HCEC 1CT (cell line): ENCODE results near the gene LRRK1.
"Not testable (repeated sequence)": the region's sequence is repeated elsewhere in the genome, so short reads cannot be mapped to it uniquely, and the experiment has no call there.

Source experiments
- DNase-seq: peaks from one replicate; pipeline ENCODE4 v3.0.0-alpha.2; 2017

The LRRK1 gene

DNA sequence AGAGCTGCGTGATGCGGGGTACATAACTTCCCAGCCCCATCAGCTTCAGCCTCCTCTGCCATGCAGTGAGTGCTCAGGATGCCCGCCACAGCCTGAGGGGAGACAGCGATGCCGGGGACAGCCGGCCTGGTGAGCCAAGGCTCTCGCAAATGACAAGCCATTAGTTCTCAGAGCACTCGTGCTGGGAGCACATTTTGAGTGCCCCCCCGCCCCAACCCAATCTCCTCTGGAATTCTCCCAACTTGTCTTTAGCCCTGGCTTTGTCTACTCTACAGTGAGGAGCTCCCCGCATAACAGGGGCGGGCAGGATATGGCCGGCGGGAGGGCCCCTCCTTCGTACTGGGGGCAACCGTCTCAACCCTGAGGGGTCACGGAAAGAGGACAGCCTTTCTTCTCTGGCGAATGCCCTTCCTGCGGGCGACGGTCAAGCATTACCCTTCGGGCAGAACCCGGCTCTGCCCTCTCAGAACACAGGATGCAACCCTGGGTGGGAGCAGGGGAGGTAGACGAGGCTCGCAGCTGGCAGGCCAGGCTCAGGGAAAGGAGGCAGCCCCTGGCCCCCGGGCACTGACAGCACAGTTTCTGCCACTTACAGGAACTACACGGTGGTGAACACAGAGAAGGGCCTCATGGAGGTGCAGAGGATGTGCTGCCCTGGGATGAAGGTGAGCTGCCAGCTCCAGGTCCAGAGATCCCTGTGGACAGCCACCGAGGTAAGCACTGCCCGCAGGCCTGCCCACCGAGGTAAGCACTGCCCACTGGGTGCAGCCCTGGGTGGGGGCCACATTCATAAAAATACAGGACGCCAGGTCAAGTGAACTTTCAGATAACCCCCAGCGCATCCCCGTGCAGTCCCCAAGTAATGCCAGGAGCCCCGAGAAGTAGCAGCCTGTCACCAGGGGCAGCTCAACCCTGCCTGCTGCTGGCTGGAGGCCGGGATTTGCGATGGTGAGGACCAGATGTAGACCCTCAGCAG, 141.7 kb downstream of the LRRK1 start:
- no peak for DNase-seq

DNA sequence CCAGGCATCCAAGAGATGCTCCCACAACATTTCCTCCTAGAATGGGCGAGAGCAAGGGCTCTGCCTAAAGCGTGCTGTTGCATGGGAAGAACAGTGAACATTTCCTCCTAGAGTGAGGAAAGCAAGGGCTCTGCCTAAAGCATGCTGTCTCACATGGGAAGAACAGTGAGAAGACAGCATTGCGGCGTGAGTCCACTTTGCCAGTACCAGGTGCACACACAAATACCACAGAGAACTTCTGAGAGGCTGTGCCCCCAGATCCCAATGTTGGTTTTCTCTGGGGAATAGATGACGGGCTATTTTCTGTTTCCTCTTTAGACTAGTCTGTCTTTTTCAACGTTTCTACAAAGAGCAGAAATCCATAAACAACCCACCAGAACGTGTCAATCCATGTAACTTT, 142.9 kb downstream of the LRRK1 start:
- DNase-seq, result no peak

DNA sequence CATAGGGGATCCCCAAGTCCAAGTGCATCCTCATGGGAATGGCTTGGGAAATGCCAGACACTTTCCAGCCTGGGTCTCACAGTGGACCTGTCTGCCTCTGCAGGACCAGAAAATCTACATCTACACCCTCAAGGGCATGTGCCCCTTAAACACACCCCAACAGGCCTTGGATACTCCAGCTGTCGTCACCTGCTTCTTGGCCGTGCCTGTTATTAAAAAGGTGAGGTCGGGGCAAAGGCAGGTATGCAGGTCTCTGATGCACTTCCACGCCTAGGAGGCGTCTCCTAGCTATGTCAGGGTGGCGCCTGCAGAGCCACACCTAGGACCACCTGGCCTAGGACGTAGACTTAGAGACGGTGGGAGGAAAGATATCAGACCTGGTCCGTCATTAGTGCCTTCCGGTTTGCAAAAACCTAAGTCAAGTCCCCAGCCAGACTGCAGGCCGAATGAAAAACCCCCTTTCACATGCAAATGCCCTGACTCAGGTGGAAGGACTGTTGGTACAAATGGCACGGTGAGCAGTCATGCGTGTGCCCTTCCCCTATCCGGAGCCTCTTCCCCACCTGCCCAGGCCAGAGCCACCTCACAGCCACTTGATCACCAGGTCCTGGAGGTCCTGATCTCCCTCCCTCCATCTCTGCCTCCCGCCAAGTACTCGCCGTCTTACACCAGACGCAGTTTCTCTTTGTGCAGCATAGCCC, 143.5 kb downstream of the LRRK1 start:
- no peak for DNase-seq

DNA sequence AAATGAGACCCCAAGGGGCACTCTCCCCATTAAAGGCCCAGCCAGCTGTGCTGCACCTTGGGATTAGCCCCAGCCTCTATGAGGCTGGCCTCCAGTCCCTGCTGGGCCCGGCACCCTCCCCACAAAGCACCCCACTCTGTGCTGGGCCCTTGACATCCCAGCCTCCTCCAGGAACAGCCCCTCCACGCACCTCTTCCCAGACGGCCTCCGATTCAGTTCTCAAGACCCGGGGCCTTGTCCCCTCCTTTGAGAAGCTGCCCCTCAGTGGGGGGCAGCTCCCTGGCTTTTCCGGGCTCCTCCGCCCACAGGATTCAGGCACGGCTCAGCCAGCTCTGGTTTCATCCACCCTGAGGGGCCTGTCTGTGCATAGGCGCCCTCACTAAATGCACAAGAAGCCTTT, 144.1 kb downstream of the LRRK1 start:
- DNase-seq, result no peak

DNA sequence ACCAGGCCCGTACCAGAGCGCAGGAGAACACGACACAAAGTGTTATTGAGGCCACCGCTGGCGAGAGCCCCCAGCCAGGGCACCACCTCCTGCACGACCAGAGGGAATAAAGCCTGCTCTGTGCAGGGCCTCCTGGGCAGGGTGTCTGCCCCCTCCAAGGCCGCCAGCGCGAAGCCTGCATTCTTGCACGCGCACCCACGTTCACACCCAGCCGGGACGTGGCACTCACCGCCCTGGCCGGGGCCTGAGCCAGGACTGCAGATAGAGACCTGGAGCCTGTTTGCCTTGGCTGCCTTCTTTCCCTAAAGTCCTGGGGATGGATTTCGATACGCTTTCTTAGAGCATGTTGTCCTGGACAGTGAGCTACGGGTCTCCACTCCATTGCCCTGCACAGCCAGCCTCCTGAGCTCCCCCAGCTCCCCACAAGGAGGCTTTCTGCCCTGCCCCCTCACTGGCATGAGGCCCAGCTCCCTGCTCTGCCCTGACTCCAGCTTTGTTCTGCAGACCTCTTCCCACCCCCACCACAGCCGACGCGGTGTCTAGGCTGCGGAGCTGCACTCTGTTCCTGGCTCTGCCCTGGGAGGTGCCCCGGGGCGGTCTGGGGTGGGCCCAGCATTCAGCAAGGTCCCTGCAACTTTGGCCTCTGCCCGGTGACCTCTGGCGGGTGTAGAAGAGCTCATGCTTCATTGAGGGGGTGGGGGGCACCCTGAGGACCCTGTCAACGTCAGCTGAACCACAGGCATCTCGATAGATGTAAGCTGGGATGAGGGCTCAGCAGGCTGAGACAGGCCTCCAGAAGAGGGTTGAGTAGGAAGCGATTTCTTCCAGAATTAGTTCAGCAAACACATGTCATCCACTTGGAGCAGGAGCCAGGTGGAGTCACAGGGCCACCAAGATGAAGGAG, 145.0 kb downstream of the LRRK1 start:
- no peak for DNase-seq

DNA sequence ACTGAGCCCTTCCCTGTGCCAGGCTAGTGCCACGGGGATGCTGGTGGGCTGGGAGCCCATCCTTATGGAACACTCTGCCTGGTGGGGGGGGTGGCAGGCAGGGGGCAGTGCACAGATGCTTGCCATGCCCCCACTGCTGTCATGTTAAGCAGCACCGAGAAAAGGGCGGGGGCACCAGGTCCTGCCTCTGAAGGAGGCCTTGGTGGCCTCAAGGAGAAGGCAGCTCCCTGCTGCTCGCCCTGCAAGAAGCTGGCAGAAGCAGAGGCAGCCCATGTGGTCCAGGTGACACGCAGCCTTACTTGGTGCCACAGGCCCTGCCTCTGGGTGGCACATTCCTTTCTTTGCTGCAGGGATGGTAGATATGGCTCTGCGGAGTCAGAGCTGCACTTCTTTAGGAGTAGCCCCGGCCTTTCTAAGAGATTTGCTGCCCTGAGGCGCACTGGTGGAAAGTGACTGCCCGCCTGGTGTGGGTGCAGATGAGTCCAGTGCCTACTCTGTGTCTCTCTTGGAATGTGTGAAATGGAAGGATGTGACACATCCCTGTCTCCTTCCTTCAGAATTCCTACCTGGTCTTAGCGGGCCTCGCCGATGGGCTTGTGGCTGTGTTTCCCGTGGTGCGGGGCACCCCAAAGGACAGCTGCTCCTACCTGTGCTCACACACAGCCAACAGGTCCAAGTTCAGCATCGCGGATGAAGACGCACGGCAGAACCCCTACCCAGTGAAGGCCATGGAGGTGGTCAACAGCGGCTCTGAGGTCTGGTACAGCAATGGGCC, 145.8 kb downstream of the LRRK1 start:
- DNase-seq, result no peak

DNA sequence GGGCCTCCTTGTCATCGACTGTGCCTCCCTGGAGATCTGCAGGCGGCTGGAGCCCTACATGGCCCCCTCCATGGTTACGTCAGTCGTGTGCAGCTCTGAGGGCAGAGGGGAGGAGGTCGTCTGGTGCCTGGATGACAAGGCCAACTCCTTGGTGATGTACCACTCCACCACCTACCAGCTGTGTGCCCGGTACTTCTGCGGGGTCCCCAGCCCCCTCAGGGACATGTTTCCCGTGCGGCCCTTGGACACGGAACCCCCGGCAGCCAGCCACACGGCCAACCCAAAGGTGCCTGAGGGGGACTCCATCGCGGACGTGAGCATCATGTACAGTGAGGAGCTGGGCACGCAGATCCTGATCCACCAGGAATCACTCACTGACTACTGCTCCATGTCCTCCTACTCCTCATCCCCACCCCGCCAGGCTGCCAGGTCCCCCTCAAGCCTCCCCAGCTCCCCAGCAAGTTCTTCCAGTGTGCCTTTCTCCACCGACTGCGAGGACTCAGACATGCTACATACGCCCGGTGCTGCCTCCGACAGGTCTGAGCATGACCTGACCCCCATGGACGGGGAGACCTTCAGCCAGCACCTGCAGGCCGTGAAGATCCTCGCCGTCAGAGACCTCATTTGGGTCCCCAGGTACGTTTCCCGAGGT, 146.5 kb downstream of the LRRK1 start:
- DNase-seq, result no peak

DNA sequence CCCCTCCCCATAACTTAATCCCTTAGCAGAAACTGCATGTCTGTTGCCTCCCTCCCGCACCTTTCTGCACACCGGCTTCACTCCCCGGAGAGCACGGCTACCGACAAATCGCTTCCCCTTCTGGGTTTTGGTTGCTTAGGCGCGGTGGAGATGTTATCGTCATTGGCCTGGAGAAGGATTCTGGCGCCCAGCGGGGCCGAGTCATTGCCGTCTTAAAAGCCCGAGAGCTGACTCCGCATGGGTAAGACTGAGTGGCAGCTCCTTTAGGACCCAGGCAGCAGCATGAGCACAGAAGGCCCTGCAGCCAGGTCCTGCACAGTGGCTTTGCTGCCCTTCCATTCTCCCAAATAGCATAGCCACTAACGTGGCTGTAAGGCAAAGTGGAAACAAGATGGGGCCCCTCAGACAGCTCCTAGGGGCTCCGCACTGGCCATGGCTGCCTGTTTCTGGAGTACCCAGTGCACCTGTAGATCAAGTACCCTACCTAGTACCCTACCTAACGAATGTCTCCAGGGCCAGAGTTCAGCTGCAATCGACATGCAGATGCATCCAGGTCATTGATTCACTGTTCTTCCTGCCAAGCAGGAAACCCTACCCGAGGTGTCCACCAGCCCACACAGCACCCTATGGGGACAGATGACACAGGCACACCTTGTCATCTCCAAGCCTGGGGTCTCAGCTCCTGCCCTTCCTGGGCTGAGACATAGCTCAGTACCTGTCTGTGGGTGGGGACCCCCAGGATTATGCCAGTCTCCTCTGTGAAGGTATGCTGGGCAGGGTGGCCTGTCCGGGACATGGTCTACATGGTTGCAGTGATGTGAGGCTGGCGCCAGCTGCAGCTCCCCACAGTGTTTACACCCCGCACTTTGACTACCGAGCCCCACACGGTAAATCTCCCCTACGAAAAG, 147.6 kb downstream of the LRRK1 start:
- no peak for DNase-seq

DNA sequence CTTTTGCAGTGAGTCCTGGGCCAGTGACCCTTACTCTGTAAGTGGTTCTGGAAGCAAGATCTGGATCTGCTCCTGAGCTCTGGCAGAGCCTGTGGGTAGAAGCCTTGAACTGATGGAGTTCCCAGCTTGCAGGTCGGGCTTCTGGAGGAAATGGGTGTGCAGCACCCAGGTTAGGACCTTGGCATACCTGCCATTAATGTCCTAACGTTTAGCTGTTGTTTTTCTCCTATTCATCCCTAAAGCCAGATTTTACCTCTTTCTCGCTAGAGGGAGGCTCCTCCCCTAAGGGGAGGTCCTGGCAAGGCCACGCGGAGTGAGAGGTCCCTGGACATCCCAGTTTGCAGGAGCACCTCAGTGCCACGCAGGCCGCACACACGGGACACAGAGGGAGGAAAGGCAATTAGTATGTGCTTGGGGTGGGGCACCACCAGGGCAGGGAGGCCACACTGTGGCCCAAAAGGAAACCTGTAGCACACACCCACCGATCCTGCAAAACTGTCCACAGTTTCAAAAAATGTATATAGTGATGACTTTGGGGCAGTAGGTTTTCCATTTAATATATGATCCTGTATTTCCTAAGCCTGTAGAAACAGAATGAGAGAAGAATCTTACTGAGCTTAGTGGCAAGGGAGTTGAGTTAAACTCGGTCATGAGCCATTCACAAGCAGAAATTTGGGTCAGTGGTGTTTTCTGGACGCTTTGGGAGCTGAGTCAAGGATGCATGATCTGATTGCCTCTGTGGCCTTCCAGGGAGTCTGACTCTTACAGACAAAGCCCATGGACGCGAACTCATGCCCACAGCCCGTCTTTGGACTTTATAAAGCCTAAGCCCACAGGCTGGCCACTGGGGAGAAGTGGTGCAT, 148.7 kb downstream of the LRRK1 start:
- no peak for DNase-seq

DNA sequence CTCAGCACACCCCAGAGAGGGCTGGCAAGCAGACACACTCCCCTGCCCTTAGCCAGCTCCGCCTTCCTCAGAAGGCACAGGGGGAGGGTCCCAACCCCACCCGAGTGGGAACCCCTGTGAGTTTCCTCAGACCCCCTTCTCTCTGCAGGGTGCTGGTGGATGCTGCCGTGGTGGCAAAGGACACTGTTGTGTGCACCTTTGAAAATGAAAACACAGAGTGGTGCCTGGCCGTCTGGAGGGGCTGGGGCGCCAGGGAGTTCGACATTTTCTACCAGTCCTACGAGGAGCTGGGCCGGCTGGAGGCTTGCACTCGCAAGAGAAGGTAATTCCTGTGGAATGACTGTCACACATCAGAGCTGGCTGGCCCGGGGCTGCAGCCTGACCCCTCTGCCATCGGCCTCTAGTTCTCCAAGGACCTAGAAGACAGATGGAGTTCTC, 149.4 kb downstream of the LRRK1 start:
- DNase-seq, result peak; percentile 3

DNA sequence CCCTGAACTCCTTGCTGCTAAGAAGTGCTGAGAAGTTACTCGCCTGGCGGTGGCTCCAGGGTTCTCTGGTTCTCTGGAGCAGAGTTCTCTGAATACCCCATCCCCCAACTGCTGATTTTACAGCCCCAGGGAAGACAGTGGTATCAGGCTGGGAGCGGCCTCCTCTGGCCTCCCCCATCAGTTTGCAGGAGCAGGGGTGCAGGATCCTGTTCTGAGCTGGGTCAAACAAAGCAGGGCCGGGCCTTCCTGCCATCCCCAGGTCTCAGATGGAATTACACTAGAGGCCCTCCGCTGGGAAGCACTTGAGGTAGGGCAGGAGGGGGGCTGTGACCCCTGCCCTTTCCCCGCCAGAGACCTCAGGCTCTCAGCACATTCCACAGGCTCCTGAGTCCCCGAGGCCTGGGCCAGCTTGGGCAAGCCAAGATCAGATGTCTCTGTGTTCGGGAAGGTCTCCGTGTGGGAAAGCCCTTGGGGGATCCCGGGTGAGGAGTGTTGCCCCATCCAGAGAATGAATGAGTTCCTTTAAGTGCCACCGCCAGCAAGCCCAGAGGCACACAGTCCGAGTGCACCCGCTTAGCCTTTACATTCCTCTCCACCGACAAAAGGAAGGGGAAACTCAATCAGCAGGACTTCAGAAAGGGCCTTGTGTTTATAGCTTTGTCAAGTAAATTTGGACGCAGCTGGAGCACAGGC, 149.9 kb downstream of the LRRK1 start:
- peak; percentile 67 for DNase-seq

DNA sequence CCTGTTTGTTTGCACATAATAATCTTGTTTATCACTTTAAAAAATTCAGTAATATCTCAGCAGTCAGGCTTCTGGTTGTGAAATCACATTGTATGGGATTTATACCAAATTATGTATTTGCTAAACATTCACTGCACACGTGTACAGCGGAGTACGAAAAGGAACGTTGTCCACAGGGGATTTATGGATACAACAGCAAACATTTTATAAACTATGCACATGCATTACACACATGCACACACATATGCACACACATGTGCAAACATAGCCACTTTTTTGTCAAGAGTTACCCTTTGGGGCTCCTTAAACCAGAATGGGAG, 150.5 kb downstream of the LRRK1 start:
- DNase-seq, result no peak

DNA sequence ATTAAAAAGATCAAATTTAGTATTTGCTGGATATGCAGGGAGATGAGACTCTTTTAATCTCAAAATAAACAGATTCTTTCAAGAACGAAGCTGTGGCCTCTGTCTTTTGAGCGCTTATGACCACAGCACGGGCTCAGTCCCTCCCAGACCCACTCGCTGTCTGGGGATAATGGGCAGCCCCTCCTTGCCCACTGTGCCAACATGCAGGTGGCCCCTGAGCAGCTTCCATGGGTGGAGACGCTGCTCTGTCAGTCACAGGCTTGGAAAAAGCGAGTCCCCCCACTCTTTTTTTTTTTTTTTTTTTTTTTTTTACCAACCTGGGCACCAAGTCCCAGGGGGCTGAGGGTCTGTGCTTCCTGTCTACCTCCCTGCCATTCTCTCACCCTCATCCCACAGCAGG, 150.9 kb downstream of the LRRK1 start:
- no peak for DNase-seq

DNA sequence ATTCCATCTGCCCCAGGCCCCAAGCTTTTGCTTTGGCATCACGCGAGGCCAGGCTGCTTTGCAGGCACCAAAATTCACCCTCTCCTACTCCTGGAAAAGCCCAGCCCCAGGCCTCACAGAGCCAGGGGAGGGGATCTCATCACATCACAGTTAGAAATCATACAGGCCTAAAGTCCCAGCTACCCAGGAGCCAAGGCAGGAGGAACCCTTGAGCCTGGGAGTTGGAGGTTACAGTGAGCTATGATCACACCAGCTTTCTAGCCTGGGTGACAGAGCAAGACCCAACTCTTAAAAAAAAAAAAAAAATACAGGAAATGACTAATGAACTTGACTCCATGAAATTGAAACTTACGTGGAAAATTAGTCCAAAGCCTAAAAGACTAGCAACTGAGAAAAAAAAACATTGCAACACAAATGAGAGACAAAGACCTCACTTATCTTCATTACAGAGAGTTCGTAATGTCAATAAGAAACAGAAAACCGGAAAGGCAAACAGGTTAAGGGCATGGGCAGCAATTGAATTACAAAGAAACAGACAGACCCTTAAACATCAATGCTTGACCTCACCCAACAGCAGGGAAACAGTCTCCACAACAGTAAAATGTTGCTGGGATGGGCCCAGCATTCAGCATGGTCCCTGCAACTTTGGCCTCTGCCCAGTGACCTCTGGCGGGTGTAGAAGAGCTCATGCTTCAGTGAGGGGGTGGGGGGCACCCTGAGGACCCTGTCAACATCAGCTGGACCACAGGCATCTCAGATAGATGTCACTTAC, 151.5 kb downstream of the LRRK1 start:
- DNase-seq, result peak; percentile 83

DNA sequence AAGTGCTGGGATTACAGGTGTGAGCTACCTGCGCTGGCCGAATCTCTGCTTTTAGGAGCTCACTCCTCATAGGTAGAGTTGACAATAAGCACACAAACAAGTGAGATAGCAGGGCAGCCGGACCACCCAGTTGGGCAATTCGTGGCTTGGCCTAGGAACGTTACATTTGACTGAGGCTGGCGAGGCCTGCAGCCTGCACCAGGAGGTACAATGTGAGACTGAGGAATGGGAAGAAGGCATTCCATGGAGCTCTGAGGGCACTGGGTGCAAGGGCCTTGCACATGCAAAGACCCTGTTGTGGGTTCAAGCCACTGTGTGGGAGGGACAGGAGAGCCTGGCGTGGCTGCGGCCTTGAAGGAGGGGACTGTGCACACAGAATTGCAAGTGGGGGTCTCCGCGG, 152.5 kb downstream of the LRRK1 start:
- no peak for DNase-seq

DNA sequence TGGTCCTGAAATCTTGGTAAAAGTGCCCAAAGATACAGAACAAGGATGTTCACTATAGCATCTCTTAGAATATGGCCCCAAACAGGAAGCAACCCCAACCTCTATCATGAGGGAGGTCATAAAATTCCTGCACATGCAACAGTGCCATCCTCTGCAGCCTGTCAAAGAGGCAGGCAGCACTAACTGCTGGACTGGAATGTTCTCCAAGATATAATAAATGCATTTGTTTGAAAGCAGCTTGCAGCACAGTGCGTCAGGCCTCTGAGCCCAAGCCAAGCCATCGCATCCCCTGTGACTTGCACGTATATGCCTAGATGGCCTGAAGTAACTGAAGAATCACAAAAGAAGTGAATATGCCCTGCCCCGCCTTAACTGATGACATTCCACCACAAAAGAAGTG, 153.1 kb downstream of the LRRK1 start:
- not testable (repeated sequence) for DNase-seq

DNA sequence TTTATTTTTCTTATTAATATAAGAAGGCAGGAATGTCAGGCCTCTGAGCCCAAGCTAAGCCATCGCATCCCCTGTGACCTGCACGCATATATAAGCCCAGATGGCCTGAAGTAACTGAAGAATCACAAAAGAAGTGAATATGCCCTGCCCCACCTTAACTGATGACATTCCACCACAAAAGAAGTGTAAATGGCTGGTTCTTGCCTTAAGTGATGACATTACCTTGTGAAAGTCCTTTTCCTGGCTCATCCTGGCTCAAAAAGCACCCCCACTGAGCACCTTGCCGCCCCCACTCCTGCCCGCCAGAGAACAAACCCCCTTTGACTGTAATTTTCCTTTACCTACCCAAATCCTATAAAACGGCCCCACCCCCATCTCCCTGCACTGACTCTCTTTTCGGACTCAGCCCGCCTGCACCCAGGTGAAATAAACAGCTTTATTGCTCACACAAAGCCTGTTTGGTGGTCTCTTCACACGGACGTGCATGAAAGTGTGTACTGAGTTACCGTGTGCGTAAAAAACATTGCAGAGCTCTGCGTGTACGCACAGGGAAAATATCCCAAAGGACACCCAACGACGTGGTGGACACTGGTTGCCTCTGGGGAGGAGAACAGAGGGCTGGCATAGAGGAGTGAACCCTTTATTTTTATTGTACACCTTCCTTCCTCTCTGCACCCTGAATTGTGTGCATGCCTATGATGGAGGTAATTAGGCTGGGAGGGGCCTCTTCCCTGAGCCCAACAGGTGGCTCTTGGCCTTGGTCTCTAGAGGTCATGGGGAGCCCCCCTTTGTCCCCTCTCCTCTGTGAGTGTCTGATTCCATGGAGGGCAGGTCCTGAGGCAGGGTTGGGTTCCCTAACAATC, 158.9 kb downstream of the LRRK1 start:
- DNase-seq, result not testable (repeated sequence)
